ENCODE data around the gene OTOA.
"Not testable (repeated sequence)": the region's sequence is repeated elsewhere in the genome, so short reads cannot be mapped to it uniquely, and the experiment has no call there.

DNA sequence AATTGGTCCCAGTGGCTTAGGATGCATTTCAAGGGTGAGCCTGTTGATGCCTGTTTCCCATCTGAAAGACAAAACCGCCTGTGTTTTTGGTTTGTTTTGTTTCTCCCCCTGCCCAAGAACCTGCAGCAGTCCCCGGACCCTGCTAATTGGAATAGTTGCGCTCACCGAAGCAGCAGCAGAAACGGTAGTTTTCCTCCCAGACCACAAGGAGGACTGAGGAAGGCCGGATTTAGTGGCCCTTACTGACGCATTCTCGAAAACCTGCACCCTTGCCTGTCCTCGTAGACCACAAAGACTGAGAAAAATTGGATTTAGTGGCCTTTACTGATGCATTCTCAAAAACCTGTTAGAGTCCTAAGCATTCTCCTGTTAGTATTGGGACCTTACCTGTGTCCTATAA is 28.1 kb upstream of the OTOA start:
- not testable (repeated sequence) for TF ChIP-seq CTCF, POLR2A (IDR thresholded peaks at IDR 0.05)
